Coronary artery (tissue), 2 donors: Measurements from ENCODE around the gene TBC1D16.

ENCODE experiments used
- DNase-seq: peaks from one replicate; pipeline ENCODE4 v3.0.0-alpha.2; 2017; ENCODE audit warnings: low spot score
- H3K27ac ChIP-seq, 2 donors: fragments of 200-600 bp; sonication (generic); one replicate each; pipeline ENCODE4 v1.5.1; 2016 to 2019
- H3K4me3 ChIP-seq: fragments of 200-600 bp; sonication (generic); 2 replicates; pipeline ENCODE4 v1.5.1; 2016; ENCODE audit warnings: mild to moderate bottlenecking, moderate library complexity
- CTCF ChIP-seq: fragments of 200-600 bp; sonication (generic); IDR thresholded peaks from one replicate; pipeline ENCODE4 v1.5.1; 2019; ENCODE audit warnings: antibody characterized with exemption

Gene TBC1D16

GRCh38 chr17:80012765-80013741, 22.6 kb downstream of the TBC1D16 start:
- no peak for DNase-seq
- Histone ChIP-seq H3K4me3 (no peak overlapping the region), H3K27ac (no peak overlapping the region)
- TF ChIP-seq CTCF: no peak

- Histone ChIP-seq H3K4me3 (no peak overlapping the region), H3K27ac (no peak overlapping the region)
- DNase-seq: no peak
- no peak for TF ChIP-seq CTCF
Observed at GRCh38 chr17:80011989-80012555, 23.6 kb downstream of the TBC1D16 start.

- Histone ChIP-seq H3K27ac (no peak overlapping the region), H3K4me3 (no peak overlapping the region)
- TF ChIP-seq CTCF: no peak
- DNase-seq: no peak
Observed at GRCh38 chr17:80010283-80010858, 25.3 kb downstream of the TBC1D16 start.

- DNase-seq: no peak
- H3K4me3 ChIP-seq: no peak overlapping the region
- H3K27ac ChIP-seq: no peak overlapping the region
- TF ChIP-seq CTCF: no peak
Observed at GRCh38 chr17:80009391-80010282, 26.0 kb downstream of the TBC1D16 start.

GRCh38 chr17:80008848-80009247, 26.8 kb downstream of the TBC1D16 start:
- Histone ChIP-seq H3K4me3 (no peak overlapping the region), H3K27ac (no peak overlapping the region)
- DNase-seq: no peak
- no peak for TF ChIP-seq CTCF

- peak; percentile 87 for TF ChIP-seq CTCF
- no peak for DNase-seq
- Histone ChIP-seq H3K4me3 (no peak overlapping the region), H3K27ac (no peak overlapping the region)
Observed at GRCh38 chr17:80008383-80008840, 27.3 kb downstream of the TBC1D16 start.
